Stomach smooth muscle (tissue), 2 donors: ENCODE results near the gene HIBCH.

Experiments used
- H3K27ac ChIP-seq: one replicate; pipeline ENCODE4 v1.7.0; 2013; ENCODE audit warnings: mild to moderate bottlenecking, low read length, inconsistent platforms
- H3K27me3 ChIP-seq, 2 donors: one replicate each; pipeline ENCODE4 v1.7.0; 2013; ENCODE audit warnings: low read length in 2 of 2; ENCODE audit not compliant: insufficient read depth in 2 of 2, control insufficient read depth in 1 of 2
- H3K36me3 ChIP-seq, 2 donors: one replicate each; pipeline ENCODE4 v1.7.0; 2013; ENCODE audit warnings: low read length in 2 of 2; ENCODE audit not compliant: control insufficient read depth in 2 of 2, insufficient read depth in 2 of 2
- H3K4me1 ChIP-seq: one replicate; pipeline ENCODE4 v1.7.0; 2013; ENCODE audit warnings: low read length; ENCODE audit not compliant: control insufficient read depth, insufficient read depth
- H3K4me3 ChIP-seq, 2 donors: one replicate each; pipeline ENCODE4 v1.7.0; 2013; ENCODE audit warnings: low read length in 2 of 2
- H3K9ac ChIP-seq, 2 donors: one replicate each; pipeline ENCODE4 v1.7.0; 2013; ENCODE audit warnings: low read length in 2 of 2, mild to moderate bottlenecking in 1 of 2
- H3K9me3 ChIP-seq, 2 donors: one replicate each; pipeline ENCODE4 v1.7.0; 2013; ENCODE audit warnings: low read length in 2 of 2; ENCODE audit not compliant: control insufficient read depth in 2 of 2
- donor health status: healthy.
- donor health status: Pancreatic carcinoma.

HIBCH gene

DNA sequence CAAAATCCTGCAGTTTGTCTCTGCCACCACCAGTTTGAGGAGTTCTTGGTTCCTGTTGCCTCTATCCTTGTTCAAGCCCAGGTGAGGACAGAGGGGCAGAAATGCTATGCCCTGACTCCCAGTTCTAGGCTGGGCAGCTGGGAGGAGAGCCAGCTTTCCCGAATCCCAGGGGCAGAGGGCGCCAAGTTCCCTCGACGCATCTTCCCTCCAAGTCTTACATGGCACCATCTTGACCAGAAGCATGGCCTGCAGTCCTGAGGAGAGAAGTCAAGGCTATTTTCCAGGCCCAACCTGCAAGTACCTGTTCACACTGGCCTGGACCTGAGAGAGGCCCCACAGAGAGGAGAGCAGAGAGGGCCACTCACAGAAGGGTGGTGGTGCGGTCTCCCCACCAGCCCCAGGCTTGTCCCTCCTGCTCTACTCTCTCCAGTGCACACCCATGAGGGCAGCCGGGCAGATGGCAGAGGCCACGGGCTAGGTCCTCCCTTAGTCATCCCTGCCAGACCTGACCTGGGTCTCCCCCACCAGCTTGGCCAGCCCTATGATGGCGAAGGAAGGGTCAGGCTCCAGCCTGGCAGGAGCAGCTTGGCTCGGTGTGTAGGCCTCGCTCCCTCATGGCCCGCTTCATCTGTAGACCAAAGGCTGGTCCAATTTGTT is 141.4 kb downstream of the HIBCH start:
- Histone ChIP-seq H3K9ac (no peak overlapping the region), H3K27ac (no peak overlapping the region), H3K4me1 (peaks cover 4% of the 10 kb centered on the region), H3K4me3 (no peak overlapping the region), H3K9me3 (no peaks in the 10 kb centered on the region), H3K36me3 (no peaks in the 10 kb centered on the region), H3K27me3 (no peaks in the 10 kb centered on the region)

GRCh38 chr2:190177249-190178040 is 142.2 kb downstream of the HIBCH start:
- Histone ChIP-seq H3K9me3 (no peaks in the 10 kb centered on the region), H3K4me3 (no peak overlapping the region), H3K36me3 (no peaks in the 10 kb centered on the region), H3K27me3 (no peaks in the 10 kb centered on the region), H3K9ac (no peak overlapping the region), H3K4me1 (peaks cover 4% of the 10 kb centered on the region), H3K27ac (no peak overlapping the region)

GRCh38 chr2:190173392-190173791 is 146.2 kb downstream of the HIBCH start:
- H3K27ac ChIP-seq, result no peak overlapping the region
- no peaks in the 10 kb centered on the region for H3K27me3 ChIP-seq
- no peak overlapping the region for H3K9ac ChIP-seq
- no peak overlapping the region for H3K4me3 ChIP-seq
- H3K9me3 ChIP-seq, result no peaks in the 10 kb centered on the region
- no peaks in the 10 kb centered on the region for H3K4me1 ChIP-seq
- no peaks in the 10 kb centered on the region for H3K36me3 ChIP-seq

GRCh38 chr2:190170673-190171072 is 149.0 kb downstream of the HIBCH start:
- no peak overlapping the region for H3K27ac ChIP-seq
- H3K9me3 ChIP-seq, result peaks cover 0 to 5% of the 10 kb centered on the region in 2 donors
- H3K9ac ChIP-seq, result no peak overlapping the region
- no peaks in the 10 kb centered on the region for H3K4me1 ChIP-seq
- H3K4me3 ChIP-seq, result no peak overlapping the region
- no peaks in the 10 kb centered on the region for H3K36me3 ChIP-seq
- H3K27me3 ChIP-seq, result no peaks in the 10 kb centered on the region

DNA sequence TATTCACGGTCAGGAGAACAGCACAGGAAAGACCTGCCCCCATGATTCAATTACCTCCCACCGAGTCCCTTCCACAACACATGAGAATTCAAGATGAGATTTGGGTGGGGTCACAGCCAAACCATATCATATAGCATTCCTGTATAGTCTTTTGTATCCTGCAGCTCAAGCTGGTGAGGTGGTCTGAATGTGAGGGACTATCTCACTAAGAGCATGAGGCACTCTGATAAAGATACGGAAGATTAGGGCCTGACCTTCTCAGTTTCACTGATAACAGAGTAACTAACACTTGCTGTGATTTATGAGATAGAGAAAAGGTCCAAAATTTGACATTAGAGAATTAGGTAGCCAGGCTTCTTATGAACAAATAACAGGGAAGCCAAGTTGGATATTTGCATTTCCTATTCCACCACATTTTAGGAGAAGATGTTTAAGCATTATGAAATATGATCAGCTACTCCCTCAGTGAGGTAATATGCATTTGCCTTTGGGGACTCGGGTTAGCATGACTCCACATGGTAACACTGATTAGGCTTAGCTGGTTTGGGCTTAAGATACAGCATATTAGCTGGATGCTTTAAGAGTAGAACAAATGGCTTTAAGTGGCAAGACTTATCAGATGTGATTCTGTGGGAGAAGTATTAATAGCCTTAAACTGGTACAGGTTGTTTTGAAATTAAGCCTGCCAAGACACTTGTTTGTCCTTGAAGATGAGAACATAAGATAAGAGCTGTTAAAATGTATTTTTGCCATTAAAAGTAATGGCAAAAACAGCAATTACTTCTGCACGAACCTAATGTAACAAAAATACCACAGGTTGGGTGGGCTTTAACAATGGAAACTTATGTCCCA is 150.2 kb downstream of the HIBCH start:
- Histone ChIP-seq H3K4me3 (no peak overlapping the region), H3K4me1 (no peaks in the 10 kb centered on the region), H3K9me3 (peaks cover 0 to 5% of the 10 kb centered on the region in 2 donors), H3K36me3 (no peaks in the 10 kb centered on the region), H3K9ac (no peak overlapping the region), H3K27me3 (no peaks in the 10 kb centered on the region), H3K27ac (no peak overlapping the region)

DNA sequence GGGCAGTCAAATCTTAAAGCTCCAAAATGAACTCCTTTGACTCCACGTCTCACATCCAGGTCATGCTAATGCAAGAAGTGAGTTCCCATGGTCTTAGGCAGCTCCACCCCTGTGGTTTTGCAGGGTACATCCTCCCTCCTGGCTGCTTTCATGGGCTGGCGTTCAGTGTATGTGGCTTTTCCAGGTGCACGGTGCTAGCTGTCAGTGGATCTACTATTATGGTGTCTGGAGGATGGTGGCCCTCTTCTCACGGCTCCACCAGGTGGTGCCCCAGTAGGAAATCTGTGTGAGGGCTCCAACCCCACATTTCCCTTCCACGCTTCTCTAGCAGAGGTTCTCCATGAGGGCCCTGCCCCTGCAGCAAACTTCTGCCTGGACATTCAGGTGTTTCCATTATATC is 151.9 kb downstream of the HIBCH start:
- Histone ChIP-seq H3K4me1 (no peaks in the 10 kb centered on the region), H3K27ac (no peak overlapping the region), H3K4me3 (no peak overlapping the region)

GRCh38 chr2:190165491-190165890 is 154.1 kb downstream of the HIBCH start:
- Histone ChIP-seq H3K27me3 (no peaks in the 10 kb centered on the region), H3K9me3 (peaks cover 0 to 5% of the 10 kb centered on the region in 2 donors), H3K4me1 (no peaks in the 10 kb centered on the region), H3K9ac (no peak overlapping the region), H3K36me3 (no peaks in the 10 kb centered on the region), H3K4me3 (no peak overlapping the region), H3K27ac (no peak overlapping the region)

More for the DNA sequence above, 151.9 kb downstream of the HIBCH start:
- Histone ChIP-seq H3K9me3 (peaks cover 0 to 5% of the 10 kb centered on the region in 2 donors), H3K36me3 (no peaks in the 10 kb centered on the region), H3K9ac (no peak overlapping the region), H3K27me3 (no peaks in the 10 kb centered on the region)

DNA sequence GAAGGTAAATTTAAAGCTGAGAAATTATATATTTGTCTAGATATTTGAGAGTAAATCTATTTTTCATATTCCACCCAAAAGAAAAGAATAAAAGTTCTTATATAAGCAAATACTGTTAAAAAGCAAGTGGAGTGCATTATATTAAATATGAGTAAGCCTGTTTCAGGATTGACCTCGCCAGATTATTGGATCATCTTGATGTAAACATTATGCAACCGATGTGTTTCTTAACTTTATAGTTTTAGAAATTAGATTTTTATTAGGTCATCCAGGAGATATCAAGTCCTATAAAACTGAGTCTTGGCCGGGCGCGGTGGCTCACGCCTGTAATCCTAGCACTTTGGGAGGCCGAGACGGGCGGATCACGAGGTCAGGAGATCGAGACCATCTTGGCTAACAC is 156.8 kb downstream of the HIBCH start:
- no peaks in the 10 kb centered on the region for H3K27me3 ChIP-seq
- no peaks in the 10 kb centered on the region for H3K4me1 ChIP-seq
- peaks cover 0 to 3% of the 10 kb centered on the region in 2 donors for H3K9me3 ChIP-seq
- no peak overlapping the region for H3K4me3 ChIP-seq
- H3K9ac ChIP-seq, result no peak overlapping the region
- H3K27ac ChIP-seq, result no peak overlapping the region
- no peaks in the 10 kb centered on the region for H3K36me3 ChIP-seq

- Histone ChIP-seq H3K27ac (no peak overlapping the region), H3K36me3 (no peaks in the 10 kb centered on the region), H3K27me3 (no peaks in the 10 kb centered on the region), H3K9ac (no peak overlapping the region), H3K4me3 (no peak overlapping the region), H3K9me3 (no peaks in the 10 kb centered on the region), H3K4me1 (no peaks in the 10 kb centered on the region)
These were observed 160.2 kb downstream of the HIBCH start for GRCh38 chr2:190159453-190159852.

GRCh38 chr2:190158798-190159434 is 160.7 kb downstream of the HIBCH start:
- H3K4me1 ChIP-seq, result no peaks in the 10 kb centered on the region
- H3K9me3 ChIP-seq, result no peaks in the 10 kb centered on the region
- no peaks in the 10 kb centered on the region for H3K27me3 ChIP-seq
- no peak overlapping the region for H3K9ac ChIP-seq
- no peak overlapping the region for H3K4me3 ChIP-seq
- H3K27ac ChIP-seq, result no peak overlapping the region
- no peaks in the 10 kb centered on the region for H3K36me3 ChIP-seq
